ENCODE measurements around the gene MYO9A.
"Not testable (repeated sequence)": the region's sequence is repeated elsewhere in the genome, so short reads cannot be mapped to it uniquely, and the experiment has no call there.

MYO9A gene

GRCh38 chr15:72086920-72087648 is 30.9 kb downstream of the MYO9A start:
- DNase-seq: no peak

GRCh38 chr15:72086010-72086697 is 31.8 kb downstream of the MYO9A start:
- no peak for DNase-seq

DNA sequence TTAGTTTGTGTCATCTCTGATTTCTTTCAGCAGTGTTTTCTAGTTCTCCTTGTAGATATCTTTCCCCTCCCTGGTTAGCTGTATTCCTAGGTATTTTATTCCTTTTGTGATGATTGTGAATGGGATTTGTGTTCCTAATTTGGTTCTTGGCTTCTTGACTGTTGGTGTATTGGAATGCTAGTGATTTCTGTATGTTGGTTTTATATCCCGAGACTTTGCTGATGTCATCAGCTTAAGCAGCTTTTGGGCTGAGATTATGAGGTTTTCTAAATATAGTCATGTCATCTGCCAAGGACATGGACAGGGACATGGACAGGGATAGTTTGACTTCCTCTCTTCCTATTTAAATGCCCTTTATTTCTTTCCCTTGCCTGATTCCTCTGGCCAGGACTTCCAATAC is 35.8 kb downstream of the MYO9A start:
- no peak for DNase-seq

DNA sequence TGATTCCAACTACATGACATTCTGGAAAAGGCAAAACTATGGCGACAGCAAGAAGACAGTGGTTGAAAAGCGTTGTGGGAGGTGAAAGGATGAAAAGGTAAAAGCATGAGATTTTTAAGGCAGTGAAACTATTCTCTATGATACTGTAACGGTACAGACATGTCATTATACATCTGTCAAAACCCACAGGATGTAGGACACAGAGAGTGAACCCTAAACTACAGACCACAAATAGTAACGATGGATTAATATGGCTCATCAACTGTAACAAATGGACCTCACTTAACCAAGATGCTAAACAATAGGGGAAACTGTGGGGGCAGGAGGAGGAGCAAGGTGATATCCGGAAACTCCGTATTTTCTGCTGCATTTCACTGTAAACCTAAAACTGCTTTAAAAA is 39.1 kb downstream of the MYO9A start:
- DNase-seq: no peak

- DNase-seq: no peak
Measured at GRCh38 chr15:72077950-72078349, 40.0 kb downstream of the MYO9A start.

DNA sequence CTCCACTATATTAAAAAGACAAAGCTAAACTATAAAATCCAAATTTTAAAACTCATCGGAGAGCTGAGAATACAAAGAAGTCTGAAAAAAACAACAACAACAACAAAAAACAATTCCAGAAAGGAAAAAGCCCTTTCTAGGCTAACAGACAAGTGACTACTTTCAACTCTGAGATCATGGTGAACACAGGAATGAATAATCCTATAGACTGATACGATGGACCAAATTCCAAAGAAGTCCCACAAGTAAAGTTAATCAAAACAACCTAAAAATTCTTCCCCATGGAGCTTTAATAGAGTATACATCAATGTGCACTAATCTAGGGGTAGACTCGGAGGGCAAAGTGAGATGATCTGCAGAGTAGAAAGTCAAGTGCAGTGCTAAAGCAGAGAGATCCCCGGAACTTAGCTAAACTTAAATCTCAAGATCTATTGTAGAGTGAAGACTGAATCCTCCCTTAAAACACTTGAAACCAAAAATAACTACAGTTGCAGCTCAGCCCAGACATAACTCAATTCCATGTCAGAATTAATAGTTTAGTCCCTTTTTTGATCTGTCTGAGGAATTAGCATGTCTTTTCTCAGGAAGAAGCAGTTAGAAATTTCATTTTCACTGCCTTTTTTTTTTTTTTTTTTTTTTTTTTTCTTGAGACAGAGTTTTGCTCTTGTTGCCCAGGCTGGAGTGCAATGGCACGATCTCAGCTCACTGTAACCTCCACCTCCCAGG is 43.5 kb downstream of the MYO9A start:
- DNase-seq: no peak

- not testable (repeated sequence) for DNase-seq
Measured at GRCh38 chr15:72071448-72071825, 46.5 kb downstream of the MYO9A start.

- no peak for DNase-seq
Measured at GRCh38 chr15:72070817-72071447, 47.0 kb downstream of the MYO9A start.

- DNase-seq: no peak
Measured at GRCh38 chr15:72068856-72069255, 49.1 kb downstream of the MYO9A start.

GRCh38 chr15:72065801-72066200 is 52.1 kb downstream of the MYO9A start:
- DNase-seq: no peak

DNA sequence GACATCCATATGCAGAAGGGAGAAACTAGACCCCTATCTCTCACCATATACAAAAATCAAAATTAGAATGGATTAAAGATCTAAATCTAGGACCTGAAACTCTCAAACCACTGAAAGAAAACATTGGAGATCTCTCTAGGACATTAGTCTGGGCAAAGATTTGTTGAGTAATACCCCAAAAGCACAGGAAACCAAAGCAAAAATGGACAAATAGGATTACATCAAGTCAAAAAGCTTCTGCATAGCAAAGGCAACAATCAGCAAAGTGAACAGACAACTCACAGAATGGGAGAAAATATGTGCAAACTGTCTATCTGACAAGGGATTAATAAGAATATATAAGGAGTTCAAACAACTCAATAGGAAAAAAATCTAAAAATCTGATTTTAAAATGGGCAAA is 54.8 kb downstream of the MYO9A start:
- no peak for DNase-seq

GRCh38 chr15:72062319-72062718 is 55.6 kb downstream of the MYO9A start:
- DNase-seq: no peak

- no peak for DNase-seq
Measured at GRCh38 chr15:72060687-72061250, 57.2 kb downstream of the MYO9A start.

- no peak for DNase-seq
Measured at GRCh38 chr15:72058585-72058984, 59.4 kb downstream of the MYO9A start.

GRCh38 chr15:72057548-72058091 is 60.3 kb downstream of the MYO9A start:
- no peak for DNase-seq

GRCh38 chr15:72056217-72056616 is 61.7 kb downstream of the MYO9A start:
- not testable (repeated sequence) for DNase-seq

DNA sequence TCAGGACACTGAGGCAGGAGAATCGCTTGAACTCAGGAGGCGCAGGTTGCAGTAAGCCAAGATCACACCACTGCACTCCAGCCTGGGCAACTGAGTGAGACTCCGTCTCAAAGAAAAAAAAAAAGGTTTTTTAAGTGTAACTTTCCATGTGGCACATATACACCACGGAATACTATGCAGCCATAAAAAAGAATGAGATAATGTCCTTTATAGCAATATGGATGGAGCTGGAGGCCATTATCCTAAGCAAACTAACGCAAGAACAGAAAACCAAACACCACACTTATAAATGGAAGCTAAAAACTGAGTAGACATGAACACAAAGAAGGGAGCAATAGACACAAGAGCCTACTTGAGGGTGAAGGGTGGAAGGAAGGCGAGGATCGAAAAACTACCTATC is 64.7 kb downstream of the MYO9A start:
- not testable (repeated sequence) for DNase-seq

DNA sequence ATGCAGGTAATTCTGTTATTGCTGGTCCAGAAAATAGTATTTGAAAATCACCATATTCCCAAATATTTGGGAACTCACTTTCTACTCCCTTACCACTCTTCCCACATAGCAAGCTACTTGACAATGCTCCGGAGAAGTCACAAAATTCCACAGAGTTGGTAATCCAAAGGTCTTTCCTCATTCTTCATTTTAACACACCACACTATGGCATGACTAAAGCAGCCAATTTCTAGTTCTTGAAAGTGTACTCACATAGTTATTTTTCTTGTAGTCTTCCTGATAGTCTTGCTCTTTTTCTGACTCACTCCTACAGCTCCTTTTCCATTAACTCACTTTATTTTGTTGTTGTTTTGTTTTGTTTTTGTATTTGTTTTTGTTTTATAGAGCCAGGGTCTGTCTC is 67.2 kb downstream of the MYO9A start:
- DNase-seq: no peak

DNA sequence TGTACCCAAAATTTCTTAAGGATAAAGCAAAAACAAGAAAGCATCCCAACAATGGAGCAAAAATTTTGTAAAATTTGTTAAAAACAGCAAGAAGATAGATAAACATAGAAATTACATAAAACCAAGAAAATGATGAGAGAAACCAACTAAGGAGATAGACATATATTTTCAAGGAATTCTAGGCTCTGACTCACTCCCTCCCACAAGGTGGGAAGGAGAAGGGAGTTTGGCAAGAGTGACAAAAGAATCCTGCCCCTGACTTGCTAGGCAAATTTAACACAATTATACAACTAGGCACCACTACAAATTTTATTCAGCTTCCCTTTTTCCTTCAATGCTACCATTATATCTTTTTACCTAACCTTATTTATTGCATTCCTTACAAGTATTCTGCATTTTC is 70.9 kb downstream of the MYO9A start:
- no peak for DNase-seq

- DNase-seq: no peak
Measured at GRCh38 chr15:72044956-72045355, 73.0 kb downstream of the MYO9A start.

DNA sequence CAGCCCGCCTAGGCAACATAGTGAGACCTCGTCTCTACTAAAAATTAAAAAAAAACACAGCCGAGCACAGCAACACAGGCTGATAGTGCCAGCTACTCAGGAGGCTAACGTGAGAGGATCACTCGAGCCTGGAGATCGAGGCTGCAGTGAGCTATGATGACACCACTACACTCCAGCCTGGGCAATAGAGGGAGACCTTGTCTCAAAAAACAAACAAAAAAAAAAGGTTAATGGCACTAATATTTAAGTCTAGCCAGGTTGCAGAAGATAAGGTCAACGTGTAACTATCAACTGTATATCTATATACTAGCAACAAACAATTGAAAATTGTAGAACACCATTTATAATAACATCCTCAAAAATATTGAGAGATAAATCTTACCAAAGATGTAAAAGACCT is 75.1 kb downstream of the MYO9A start:
- DNase-seq: no peak

DNA sequence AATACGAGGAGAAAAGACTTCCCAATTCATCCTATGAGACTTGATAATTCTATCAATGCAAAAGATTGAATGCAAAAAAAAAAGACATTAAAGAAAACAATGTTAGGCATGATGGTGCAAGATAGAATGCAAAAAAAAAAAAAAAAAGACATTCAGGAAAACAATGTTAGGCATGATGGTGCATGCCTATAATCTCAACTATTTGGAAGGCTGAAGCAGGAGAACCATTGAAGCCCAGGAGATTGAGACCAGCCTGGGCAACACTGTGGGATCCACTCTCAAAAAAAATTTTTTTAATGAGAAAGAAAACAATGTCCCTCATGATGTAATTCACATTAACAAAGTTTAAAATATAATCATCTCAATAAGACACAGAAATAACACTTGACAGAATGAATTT is 75.9 kb downstream of the MYO9A start:
- DNase-seq: no peak

GRCh38 chr15:72037321-72037720 is 80.6 kb downstream of the MYO9A start:
- DNase-seq: no peak
